ENCODE results near the gene RPUSD3. TPM values are rescaled to one million over a fixed set of nuclear protein-coding genes. Genes with fewer than 3 reads are reported as not detected.
A peak's percentile ranks its signal among the peaks of the same experiment; 100 is the strongest.

Gene RPUSD3
- total and polyA plus RNA-seq, 9 of the 15 experiments (the other 6 are each of a cell fraction or from before 2014, with no cell fraction given): 13.8 to 99.0 (median 59.3) TPM

DNA sequence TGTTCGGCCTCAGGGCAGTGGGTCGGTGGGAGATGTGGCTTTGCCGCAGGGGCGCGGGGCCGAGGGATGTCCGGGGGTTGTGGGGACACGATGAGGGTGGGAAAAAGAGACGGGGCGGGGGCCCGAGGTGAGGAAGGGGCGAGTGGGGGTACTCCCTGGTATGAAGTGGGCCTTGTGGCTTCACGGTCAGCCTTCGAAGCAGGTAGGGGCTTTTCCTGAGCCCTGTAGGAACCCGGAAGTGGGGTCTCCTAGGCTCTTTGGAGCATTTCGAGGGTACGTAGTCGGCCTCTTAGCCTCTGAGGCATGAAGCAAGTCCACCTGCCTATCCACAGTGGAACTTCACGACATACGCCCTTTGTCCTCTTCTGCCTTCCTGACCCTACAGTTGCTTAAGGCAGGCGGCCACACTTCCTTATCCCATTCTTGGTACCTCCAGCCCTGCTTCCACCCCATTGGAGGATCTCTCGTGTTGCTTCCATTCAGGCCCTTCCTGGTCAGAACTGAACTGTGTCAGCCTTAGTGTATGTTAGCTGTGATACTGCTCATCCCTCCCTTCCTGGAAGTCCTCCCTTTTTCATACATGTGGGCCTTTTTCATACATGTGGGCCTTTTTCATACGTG lies 50.5 kb downstream of the RPUSD3 start (continued):
- TF ChIP-seq, protein P1, sequence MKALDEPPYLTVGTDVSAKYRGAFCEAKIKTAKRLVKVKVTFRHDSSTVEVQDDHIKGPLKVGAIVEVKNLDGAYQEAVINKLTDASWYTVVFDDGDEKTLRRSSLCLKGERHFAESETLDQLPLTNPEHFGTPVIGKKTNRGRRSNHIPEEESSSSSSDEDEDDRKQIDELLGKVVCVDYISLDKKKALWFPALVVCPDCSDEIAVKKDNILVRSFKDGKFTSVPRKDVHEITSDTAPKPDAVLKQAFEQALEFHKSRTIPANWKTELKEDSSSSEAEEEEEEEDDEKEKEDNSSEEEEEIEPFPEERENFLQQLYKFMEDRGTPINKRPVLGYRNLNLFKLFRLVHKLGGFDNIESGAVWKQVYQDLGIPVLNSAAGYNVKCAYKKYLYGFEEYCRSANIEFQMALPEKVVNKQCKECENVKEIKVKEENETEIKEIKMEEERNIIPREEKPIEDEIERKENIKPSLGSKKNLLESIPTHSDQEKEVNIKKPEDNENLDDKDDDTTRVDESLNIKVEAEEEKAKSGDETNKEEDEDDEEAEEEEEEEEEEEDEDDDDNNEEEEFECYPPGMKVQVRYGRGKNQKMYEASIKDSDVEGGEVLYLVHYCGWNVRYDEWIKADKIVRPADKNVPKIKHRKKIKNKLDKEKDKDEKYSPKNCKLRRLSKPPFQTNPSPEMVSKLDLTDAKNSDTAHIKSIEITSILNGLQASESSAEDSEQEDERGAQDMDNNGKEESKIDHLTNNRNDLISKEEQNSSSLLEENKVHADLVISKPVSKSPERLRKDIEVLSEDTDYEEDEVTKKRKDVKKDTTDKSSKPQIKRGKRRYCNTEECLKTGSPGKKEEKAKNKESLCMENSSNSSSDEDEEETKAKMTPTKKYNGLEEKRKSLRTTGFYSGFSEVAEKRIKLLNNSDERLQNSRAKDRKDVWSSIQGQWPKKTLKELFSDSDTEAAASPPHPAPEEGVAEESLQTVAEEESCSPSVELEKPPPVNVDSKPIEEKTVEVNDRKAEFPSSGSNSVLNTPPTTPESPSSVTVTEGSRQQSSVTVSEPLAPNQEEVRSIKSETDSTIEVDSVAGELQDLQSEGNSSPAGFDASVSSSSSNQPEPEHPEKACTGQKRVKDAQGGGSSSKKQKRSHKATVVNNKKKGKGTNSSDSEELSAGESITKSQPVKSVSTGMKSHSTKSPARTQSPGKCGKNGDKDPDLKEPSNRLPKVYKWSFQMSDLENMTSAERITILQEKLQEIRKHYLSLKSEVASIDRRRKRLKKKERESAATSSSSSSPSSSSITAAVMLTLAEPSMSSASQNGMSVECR (CRISPR knock-in tag; IDR thresholded peaks at IDR 0.05): peak; percentile 83
- TF ChIP-seq SMARCE1 (IDR thresholded peaks at IDR 0.05): no peak
- TF ChIP-seq FOXK1 (CRISPR knock-in tag; IDR thresholded peaks at IDR 0.05; ENCODE audit: borderline replicate concordance): peak; percentile 74
- TF ChIP-seq HDAC1 (IDR thresholded peaks at IDR 0.05): peak; percentile 85 to 91
- 0 out of 2 replicates have a peak, but pooled peaks have one; percentile 6 for TF ChIP-seq NCOA1 (IDR thresholded peaks at IDR 0.05; ENCODE audit: low read depth)
- TF ChIP-seq SAP30 (IDR thresholded peaks at IDR 0.05; ENCODE audit: borderline replicate concordance, insufficient read depth, low read depth, low read length, poor library complexity, severe bottlenecking): peak; percentile 84
- no peak for TF ChIP-seq NCOA4 (IDR thresholded peaks at IDR 0.05; ENCODE audit: partially characterized antibody)
- TF ChIP-seq PTTG1 (tag; IDR thresholded peaks at IDR 0.05; ENCODE audit: low read depth): no peak
- 0 out of 2 replicates have a peak, but pooled peaks have one; percentile 2 for TF ChIP-seq ELF2 (CRISPR knock-in tag; IDR thresholded peaks at IDR 0.05)
- TF ChIP-seq, protein P2, sequence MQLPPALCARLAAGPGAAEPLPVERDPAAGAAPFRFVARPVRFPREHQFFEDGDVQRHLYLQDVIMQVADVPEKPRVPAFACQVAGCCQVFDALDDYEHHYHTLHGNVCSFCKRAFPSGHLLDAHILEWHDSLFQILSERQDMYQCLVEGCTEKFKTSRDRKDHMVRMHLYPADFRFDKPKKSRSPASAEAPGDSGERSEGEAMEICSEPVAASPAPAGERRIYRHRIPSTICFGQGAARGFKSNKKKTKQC (CRISPR knock-in tag; IDR thresholded peaks at IDR 0.05): peak; percentile 55; the same call in 1 of the 2 replicates
- peak; percentile 7; the same call in 1 of the 2 replicates for TF ChIP-seq EP400 (IDR thresholded peaks at IDR 0.05)
- peak; percentile 90 for TF ChIP-seq ZFX (CRISPR knock-in tag; IDR thresholded peaks at IDR 0.05)
- no peak for TF ChIP-seq PHB2 (IDR thresholded peaks at IDR 0.05; ENCODE audit: low read depth)
- TF ChIP-seq LEF1 (IDR thresholded peaks at IDR 0.05): no peak
- peak; percentile 6 for TF ChIP-seq POLR2A (conservative IDR thresholded peaks at IDR 0.05)
- TF ChIP-seq NCOR1 (IDR thresholded peaks at IDR 0.05): 0 out of 2 replicates have a peak, but pooled peaks have one; percentile 35
- no peak for TF ChIP-seq KDM1A (IDR thresholded peaks at IDR 0.05)
- TF ChIP-seq ESRRB (CRISPR knock-in tag; IDR thresholded peaks at IDR 0.05; ENCODE audit: borderline replicate concordance): no peak
- TF ChIP-seq GTF2A2 (tag; IDR thresholded peaks at IDR 0.05): 0 out of 2 replicates have a peak, but pooled peaks have one; percentile 50
- TF ChIP-seq SRSF7 (optimal IDR thresholded peaks at IDR 0.05; ENCODE audit: low read depth, low read length): no peak
- peak; percentile 65; the same call in 1 of the 2 replicates for TF ChIP-seq NFRKB (IDR thresholded peaks at IDR 0.05; ENCODE audit: low read depth)
- TF ChIP-seq TCF3 (CRISPR knock-in tag; IDR thresholded peaks at IDR 0.05): no peak
- TF ChIP-seq, protein P3, sequence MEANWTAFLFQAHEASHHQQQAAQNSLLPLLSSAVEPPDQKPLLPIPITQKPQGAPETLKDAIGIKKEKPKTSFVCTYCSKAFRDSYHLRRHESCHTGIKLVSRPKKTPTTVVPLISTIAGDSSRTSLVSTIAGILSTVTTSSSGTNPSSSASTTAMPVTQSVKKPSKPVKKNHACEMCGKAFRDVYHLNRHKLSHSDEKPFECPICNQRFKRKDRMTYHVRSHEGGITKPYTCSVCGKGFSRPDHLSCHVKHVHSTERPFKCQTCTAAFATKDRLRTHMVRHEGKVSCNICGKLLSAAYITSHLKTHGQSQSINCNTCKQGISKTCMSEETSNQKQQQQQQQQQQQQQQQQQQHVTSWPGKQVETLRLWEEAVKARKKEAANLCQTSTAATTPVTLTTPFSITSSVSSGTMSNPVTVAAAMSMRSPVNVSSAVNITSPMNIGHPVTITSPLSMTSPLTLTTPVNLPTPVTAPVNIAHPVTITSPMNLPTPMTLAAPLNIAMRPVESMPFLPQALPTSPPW (CRISPR knock-in tag; IDR thresholded peaks at IDR 0.05): no peak
- no peak for TF ChIP-seq ZFP30 (CRISPR knock-in tag; IDR thresholded peaks at IDR 0.05; ENCODE audit: borderline replicate concordance)

Data from K562 (cell line).